HG03108 (cell line): ENCODE measurements around the gene SLX4IP.

ENCODE experiments used
- ATAC-seq: cut with Tn5 transposase; IDR thresholded peaks from one replicate; pipeline ENCODE4 v1.9.1; 2021; ENCODE audit warnings: moderate library complexity; ENCODE audit not compliant: unreplicated experiment

Gene SLX4IP

DNA sequence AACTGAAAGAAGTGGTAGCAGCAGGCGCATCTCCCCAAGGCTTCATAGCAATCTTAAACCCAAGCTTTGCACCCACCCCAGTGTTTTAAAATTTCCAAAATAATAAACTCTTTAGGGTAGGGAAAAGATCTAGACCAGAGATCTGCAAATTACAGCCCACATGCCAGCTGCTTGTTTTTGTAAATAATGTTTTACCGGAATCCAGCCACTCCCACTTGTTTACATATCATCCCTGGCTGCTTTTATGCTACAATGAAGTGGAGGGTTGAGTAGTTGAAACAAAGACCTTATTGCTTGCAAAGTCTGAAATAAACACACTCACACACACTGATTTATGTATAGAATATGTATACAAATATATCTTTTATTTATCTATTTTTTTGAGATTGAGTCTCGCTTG lies 30.0 kb downstream of the SLX4IP start:
- ATAC-seq, result no peak

DNA sequence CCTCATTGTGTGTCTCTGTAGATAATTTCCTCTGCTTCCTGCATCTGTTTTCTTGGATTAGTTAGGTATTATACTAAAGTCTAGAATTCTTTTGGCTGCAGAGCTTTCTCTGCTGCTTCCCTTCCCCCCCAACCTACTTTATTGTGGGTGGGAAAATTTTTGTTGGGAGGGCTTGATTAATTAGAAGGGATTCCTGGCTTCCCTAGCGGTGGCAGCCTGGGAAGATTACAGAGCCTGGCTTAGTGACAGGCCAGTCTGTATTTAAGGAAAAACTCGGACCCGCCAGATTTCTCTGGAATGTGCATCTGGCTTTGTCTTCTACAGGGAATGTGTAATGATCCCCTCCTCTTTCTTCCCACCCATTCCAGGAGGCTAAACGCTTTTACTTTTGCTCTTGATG lies 31.2 kb downstream of the SLX4IP start:
- no peak for ATAC-seq

DNA sequence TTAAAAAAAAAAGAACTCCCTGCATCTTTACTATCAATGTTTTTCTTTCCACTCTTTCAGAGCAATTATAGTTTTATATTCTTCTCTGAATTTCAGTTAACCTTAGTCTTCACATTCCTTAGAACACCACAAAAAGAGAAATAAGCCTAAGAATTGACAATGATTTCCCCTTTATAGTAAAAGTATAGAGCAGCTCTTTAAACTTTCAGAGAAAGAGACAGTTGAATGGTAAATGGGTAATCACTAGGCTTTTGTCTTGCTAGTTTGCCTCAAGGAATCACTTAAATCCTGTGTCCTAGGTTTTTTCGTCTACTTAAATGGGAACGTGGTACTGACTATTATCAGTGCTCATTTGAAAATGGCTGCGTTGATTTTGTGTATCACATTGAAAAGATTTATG lies 31.8 kb downstream of the SLX4IP start:
- no peak for ATAC-seq

DNA sequence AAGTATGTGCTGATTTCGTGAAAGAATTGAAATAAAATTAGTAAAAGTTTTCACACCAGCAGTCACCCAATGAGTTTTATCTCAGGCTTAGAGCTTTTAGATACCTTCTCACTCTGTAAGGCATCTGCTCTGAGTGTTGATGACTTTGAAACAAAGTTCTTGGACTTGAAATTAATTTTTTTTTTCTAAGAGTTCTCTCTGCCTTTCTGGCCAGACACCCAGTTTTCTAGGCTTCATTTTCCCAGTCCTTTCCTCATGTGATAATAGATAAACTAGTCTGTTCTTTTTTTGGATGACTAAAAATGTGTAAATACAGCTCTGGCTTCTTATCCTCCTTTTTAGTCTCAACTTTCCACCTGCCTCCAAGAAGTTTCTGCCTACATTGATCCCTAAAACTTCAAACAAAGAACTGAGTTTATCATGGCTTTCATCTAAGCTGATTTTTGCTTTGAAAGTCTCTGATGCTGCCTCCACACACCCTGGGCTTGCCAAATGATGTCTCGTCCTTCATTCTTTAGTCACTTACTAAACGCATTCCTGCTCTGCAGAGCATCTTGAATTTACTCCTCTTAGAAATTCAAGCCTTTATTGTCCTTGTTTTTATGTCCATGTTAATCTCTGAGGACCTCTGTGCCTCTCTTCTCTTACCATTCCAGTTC lies 32.7 kb downstream of the SLX4IP start:
- ATAC-seq, result no peak

DNA sequence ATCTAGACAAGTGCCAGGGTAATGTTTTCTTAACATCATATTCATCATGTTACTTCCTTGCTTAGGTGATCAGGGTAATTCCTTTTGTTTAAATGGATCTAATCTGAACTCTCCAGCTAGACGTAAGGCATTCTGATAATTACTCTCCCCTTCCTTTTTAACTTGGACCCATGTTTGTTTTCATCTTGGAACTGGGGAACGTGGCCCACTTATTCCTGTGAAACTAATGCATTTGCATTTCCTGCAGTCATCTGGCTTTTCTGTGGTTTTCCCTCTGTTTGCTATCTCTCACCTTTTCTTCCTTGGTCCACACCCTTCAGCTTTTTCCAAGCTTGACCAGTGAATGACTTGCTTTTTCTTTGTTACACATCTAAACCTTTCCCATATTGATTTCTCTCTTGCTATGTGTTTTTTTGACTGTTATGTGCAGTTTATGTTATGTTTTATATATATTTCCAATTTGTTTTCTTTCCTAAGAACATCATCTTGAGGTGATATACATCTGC lies 33.3 kb downstream of the SLX4IP start:
- ATAC-seq, result no peak

DNA sequence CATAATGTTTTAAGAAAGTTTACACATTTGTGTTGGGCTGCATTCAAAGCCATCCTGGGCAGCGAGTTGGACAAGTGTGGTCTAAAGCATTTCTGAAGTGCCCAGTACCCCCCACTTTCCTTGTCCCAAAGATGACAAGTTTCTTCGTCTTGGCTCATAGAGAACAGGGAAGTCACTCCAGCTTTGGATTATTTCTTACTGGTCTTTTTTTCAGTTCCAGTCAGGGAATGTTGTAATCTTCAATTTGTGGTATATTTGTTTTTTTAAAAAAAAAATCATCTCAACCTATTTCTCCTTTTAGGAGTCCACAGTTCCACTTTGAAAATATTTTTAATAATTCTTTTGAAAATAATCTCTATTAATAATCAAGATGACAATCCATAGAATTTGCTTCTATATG lies 34.0 kb downstream of the SLX4IP start:
- no peak for ATAC-seq

DNA sequence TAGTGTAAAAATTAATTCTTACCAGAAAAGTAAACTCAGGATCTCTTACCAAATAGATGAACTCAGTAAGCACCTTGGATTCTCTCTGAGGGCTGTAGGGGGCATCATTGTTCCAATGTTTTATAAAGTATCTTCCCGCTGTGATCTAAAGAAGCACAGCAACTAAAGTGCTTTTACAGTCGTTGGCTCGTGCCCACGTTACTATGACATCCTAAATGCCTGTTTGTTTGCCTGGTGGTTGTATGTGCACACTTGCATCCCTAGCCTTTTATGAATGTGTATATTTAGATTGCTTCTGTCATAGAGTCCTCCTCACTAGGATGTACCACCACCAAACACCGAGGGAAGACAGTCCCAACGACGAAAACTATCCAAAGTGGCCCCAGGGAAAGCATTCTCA lies 34.5 kb downstream of the SLX4IP start:
- peak; percentile 52 for ATAC-seq

DNA sequence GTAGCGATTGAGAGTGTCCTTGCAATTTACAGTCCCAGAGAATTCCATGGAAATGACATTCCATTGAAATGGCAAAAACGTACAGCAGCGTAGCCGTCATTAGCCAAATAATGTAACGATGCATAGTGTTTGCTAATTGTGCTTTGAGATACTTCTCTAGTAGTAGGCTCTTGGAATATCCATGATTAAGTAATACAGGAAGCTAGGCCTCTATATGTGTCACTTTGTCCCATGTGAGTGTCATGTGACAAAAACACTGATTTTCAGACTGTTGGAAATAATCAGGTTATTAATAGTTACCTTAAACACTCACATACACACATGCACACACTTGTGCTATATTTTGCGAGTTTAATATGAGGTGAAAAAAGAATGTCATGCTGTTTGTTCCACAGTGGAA lies 35.2 kb downstream of the SLX4IP start:
- no peak for ATAC-seq

DNA sequence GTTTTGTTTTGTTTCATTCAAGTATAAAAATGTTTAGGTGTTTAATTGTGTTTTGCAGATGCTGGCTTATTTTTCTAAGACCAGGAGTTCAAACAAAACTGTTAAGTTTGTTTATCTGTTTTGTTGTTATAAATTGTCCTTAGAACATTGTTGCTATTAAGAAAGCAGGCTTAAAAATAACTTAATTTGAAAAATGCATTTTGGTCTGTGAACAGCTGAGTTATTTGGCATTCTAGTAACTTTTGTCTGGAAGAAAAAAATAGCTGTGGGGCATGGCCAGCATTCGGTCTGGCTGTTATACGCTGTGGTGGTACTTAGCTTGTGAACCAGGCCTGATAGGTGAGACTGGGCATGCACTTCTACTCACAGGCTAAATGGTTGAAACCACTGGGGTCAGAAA lies 37.8 kb downstream of the SLX4IP start:
- ATAC-seq, result no peak

DNA sequence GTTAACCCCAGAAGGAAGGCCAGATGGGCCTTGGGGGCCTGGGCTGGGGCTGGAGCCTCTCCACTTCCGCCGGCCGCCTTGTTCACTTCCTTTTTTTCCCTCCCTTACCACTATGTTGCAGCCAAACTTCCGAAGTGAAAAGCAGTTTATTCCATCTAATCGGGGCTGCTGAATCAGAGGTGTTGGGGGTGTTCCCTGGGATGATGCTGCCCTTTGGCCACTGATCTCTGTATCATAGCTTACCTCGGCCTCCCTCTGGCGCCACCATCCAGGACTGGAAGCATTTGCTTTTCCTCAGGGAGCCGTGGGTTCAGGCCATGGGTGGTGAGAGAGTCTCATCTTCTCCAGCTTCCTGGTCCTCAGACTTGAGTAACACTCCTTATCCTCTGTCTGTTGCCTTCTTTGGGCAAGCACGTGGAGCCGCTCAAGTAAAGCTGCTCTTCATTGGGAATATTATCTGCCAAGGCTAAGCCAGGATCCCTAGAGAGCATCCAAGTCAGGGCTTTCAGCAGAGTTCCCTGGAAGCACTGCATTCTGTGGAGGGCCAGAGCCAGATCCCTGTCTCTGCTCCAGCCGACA lies 39.6 kb downstream of the SLX4IP start:
- no peak for ATAC-seq

DNA sequence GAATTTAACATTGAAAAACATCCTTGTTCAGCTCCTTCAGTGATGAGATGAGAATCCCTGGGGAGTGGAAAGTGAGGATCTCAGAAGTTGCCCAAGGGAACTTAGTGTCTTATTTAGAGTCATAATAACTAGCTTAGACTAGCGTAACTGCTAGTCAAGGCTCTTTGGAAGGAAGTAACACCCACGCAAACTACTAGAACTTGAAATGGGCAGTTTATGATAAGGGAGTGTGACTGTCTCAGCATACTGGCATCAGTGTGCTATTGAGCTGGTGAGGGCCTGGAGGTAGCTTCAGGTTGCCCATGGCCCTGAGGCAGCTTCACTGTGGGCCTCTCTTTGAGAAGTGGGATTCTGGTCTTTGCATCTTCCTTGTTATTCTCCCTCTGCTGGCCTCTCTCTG lies 40.1 kb downstream of the SLX4IP start:
- ATAC-seq, result no peak

DNA sequence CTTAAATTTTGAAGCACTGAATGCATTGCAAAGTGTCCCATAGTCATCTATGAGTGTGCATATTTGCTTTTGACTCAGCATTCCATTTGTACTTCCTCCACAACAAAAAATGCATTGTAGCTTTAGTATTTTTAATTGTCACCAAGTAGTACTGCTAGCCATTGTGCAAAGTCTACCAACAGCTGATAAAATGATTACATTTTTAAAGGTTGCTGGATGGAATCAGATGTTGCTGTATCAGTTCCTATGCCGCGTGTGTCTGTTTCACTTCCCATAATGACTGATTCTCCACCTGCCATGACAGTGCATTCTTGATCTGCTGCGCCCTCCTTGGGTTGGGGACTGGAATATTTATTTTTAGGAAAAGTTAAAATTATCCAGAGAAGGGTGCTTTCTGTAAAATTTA lies 41.2 kb downstream of the SLX4IP start:
- ATAC-seq, result peak; percentile 77

DNA sequence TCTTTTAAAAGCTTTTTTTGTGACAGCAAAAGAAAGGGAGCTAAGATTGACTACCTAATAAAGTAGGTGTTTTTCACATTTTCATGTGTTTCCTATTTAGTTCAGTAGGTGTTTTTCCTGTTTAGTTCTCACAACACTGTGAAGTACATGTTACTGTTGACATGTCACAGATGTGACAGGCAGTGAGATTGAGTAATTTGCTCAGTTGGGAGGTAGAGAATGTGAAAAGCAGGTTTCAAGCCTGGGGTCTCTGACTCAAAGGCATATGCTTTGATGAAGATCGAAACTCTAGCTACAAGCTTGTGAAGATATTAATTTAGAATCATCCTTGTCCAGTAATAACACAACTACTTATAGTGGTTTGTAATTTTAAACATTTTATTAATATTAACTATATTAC lies 43.1 kb downstream of the SLX4IP start:
- ATAC-seq, result peak; percentile 50

DNA sequence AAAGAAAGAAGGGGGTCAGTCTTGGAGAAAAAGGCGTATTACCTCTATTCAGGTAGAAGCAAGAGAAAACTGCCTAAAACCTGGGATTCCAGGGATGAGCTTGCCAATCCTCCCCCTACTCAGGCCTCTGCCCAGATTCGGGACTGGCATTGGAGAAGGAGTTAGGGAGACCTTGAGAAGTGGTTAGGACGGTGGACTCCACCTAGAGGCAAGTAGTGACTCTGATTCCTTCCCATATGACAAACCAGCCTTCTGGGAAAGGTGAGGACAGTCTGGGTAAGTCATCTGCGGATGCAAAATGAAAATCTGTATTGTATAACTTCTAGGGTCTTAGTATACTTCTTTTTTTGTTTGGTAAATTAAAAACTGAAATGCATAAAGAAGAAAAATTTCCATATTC lies 43.8 kb downstream of the SLX4IP start:
- ATAC-seq, result no peak

DNA sequence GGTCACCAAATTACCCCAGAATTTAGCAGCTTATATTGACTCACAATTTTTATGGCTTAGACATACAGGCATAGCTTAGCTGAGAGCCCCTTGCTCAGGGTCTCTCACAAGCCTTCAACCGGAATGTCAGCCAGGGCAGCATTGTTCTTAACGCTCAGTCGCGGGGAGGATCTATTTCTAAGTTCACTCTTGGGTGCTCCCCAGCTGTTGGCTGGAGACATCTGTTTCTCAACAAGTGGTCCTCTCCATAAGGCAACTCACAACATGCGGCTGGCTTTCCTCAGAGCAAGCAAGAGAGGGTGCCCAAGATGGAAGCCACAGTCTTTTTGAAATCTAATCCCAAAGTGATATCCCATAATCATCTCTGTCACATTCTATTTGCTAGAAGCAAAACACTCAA lies 46.6 kb downstream of the SLX4IP start:
- no peak for ATAC-seq

DNA sequence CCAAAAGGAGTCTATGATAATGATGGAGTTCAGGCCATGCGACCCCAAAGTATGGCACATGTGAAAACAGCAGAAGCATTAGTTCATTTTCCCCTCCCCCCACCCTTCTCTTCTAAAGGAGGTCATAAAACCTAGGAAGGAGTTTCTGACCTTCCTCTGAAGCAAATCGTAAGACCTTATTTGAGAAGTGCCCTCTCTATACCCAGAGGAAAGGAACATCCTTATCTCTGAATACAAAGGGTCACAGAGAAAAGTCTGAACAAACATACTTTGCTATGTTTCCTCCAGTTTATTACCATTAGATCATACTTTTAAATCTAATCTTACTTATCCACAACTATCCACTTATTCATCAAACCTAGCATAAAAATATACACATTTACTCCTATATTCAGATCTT lies 48.6 kb downstream of the SLX4IP start:
- no peak for ATAC-seq

DNA sequence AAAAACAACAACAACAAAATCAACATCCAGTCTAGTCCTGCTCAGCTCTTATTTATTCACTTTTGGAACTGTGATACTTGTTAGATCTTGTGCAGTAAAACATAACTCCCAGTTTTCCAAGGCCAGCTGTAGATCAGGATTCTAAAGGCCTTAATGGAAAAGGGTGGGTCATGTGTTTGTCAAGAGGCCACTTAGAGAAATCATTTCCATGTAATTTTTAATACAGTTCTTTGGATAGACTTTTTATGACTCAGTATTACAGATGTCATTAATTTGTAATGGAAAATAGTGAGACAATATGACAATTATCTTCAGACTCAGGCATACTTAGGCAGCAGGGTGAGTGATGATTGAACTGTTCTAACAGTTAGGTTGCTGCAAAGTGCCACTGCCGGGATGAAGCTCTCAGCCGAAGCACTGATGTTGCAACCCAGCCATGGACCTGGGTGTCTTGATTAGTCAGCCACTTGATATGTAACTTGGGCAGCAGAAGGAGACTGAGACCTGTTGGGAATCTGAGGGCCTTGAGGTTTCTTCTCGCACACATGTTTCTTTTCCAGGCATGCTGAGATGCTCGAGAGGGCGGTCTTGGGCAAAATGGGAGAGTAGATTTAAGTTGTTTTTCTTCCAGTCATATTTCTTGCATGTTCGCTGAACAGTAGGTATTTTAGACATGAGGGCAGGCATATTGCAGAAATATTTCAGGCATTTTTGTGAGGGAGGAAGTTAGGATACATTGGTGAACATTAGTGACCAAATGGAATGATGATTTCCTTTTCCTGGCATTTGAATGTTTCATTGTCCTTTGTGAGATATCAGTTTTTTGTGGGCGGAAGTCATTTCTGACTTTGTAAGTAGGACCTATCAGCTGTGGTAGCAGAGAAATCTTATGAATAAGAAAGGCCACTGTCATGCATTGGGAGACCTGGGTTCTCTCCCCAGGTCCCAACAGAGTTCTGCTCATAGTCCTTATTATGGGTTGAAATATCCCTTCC lies 52.3 kb downstream of the SLX4IP start:
- ATAC-seq, result no peak

DNA sequence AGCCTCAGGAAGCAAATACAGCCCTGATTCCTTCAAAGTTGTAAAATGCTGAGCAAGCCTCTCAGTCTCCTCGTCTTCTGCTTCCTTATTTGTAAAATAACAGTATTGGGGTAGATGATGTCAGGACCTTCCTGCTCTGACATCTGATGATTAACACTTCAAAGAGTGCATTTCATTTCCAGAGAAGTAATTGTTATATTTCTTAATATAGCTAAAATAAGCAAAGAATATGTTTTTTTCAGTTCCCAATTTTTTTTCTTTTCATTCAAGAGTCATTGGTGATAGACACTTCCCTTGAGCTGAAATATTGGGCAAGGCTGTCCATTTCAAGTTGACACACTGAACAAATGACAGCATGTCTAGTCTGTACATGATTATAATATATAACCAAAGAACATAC lies 53.4 kb downstream of the SLX4IP start:
- ATAC-seq, result no peak

DNA sequence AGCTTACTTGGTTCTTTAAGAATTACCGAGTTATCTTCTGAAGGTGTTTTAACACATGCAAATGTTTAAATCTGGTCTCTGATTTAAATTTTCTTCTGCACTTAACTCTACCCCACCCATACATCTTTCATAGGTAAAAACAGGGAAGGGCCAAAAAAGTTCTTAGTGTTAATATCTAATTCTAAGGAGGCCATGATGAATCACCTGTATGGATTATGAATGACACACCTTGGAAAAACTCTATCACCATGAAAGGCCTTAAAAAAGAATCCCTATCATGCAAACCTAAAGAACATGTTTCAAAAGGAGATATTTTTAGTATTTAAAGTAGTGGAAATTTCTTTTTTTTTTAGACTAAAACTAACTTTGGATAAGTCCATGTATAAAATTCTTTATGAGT lies 54.7 kb downstream of the SLX4IP start:
- no peak for ATAC-seq

DNA sequence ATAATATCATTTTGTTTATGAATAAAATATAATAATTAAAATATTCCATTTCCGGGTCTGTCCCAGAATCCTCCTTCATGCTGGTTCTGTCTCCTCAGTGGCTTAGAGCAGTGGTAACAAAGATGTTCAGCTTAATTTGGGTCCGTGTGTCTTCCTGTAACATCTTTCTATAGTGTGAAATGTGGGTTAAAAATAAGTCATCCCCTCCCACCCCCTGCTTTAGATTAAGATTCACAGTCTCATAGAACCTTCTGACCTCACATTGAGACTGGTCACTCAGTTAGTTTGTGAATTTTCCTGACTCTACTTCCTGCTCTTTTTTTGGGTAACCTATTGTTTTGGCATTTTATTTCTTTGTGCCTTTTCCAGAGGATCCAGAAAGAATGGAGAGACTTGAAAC lies 55.2 kb downstream of the SLX4IP start:
- ATAC-seq, result no peak

DNA sequence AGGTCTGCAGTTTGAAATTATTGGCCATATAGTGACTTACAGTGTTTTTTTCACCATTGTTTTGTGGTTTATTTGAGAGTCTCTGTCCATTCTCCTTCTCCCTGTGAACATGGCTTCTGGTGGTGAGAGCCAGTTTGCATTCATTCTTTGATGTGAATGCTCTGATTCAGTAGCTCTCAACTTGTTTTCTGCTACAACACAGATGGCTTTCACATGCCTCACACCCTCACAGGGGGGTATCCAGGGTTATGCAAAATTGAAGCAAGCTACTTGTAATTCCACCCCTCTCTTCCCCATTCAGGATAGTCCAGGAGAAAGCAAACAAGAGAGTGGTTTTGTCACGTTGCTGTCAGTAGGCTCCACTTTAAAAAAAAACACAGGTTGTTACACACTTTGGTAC lies 55.6 kb downstream of the SLX4IP start:
- no peak for ATAC-seq

DNA sequence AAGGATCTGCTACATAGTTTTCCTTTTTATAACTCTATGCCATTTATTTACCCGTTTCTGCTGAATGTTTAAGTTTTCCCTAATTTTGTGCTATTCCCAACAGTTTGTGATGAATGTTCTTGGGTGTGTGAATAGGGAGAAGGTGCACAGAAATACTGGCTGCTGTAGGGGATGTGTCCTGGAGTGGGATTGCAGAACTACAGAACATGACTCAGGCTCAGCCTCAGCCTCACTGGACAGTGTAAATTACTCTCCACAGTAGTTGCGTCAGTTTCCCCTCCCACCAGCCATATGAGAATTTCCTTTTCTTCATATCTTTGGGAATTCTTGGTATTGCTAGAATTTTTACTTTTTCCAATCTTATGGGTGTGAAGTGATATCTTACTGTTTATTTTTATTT lies 57.0 kb downstream of the SLX4IP start:
- no peak for ATAC-seq
